Central memory CD8-positive, alpha-beta T cell (primary cell): Measurements from ENCODE around the gene ELAVL2.

Experiments
- ATAC-seq: fragments of 150-1000 bp; cut with Tn5 transposase; replicated peaks from 2 replicates; pipeline ENCODE4 v1.10.0; 2022; ENCODE audit warnings: mild to moderate bottlenecking, moderate FRiP score, moderate number of reproducible peaks; ENCODE audit not compliant: poor library complexity, severe bottlenecking; ENCODE audit errors: extremely low read depth
- DNase-seq, 2 donors: peaks; one replicate each; pipeline ENCODE4 v3.0.0; 2021; ENCODE audit warnings: low spot score in 2 of 2
- H3K27ac Mint-ChIP-seq: one replicate; pipeline ENCODE4 v1.8.0; 2022; ENCODE audit warnings: low read depth, mild to moderate bottlenecking, moderate library complexity, mixed read lengths
- H3K27me3 Mint-ChIP-seq: one replicate; pipeline ENCODE4 v1.8.0; 2022; ENCODE audit warnings: mixed read lengths
- H3K36me3 Mint-ChIP-seq: one replicate; pipeline ENCODE4 v1.8.0; 2022; ENCODE audit warnings: mild to moderate bottlenecking, moderate library complexity, mixed read lengths; ENCODE audit not compliant: insufficient read depth
- H3K4me1 Mint-ChIP-seq: one replicate; pipeline ENCODE4 v1.8.0; 2022; ENCODE audit warnings: mixed read lengths
- H3K4me3 Mint-ChIP-seq: one replicate; pipeline ENCODE4 v1.8.0; 2022; ENCODE audit warnings: mild to moderate bottlenecking, moderate library complexity, mixed read lengths
- H3K9me3 Mint-ChIP-seq: one replicate; pipeline ENCODE4 v1.8.0; 2022; ENCODE audit warnings: mixed read lengths

ELAVL2 gene

GRCh38 chr9:23826120-23826629 lies at the start of gene ELAVL2:
ELAVL2 (minus strand) TSS chr9:23826240; CDS start chr9:23762234, 64,006 bp downstream.
- Mint-ChIP-seq H3K27me3 (peaks cover 19% of the 10 kb centered on the region), H3K36me3 (peaks cover 2% of the 10 kb centered on the region), H3K4me1 (no peaks in the 10 kb centered on the region), H3K27ac (no peak within 1 kb of the TSS), H3K9me3 (peaks cover under 1% of the 10 kb centered on the region), H3K4me3 (no peak within 1 kb of the TSS)
- DNase-seq (no peak), ATAC-seq (no peak)

GRCh38 chr9:23858234-23858633 lies 32.2 kb upstream of the ELAVL2 start:
- no peaks in the 10 kb centered on the region for H3K4me1 Mint-ChIP-seq
- H3K36me3 Mint-ChIP-seq: no peaks in the 10 kb centered on the region
- no peak for DNase-seq
- H3K4me3 Mint-ChIP-seq: no peak overlapping the region
- ATAC-seq: no peak
- no peaks in the 10 kb centered on the region for H3K27me3 Mint-ChIP-seq
- H3K27ac Mint-ChIP-seq: no peak overlapping the region
- H3K9me3 Mint-ChIP-seq: peaks cover 26% of the 10 kb centered on the region

- ATAC-seq (no peak), DNase-seq (no peak)
- H3K9me3 Mint-ChIP-seq: peaks cover 24% of the 10 kb centered on the region
- no peaks in the 10 kb centered on the region for H3K36me3 Mint-ChIP-seq
- peaks cover 4% of the 10 kb centered on the region for H3K4me1 Mint-ChIP-seq
- H3K27ac Mint-ChIP-seq: no peak overlapping the region
- H3K27me3 Mint-ChIP-seq: peaks cover 10% of the 10 kb centered on the region
- H3K4me3 Mint-ChIP-seq: no peak overlapping the region
These were observed 30.0 kb upstream of the ELAVL2 start for GRCh38 chr9:23855873-23856604.

- Mint-ChIP-seq H3K27ac (no peak overlapping the region), H3K4me3 (no peak overlapping the region), H3K4me1 (peaks cover 4% of the 10 kb centered on the region), H3K36me3 (no peaks in the 10 kb centered on the region), H3K9me3 (peaks cover 28% of the 10 kb centered on the region), H3K27me3 (peaks cover 10% of the 10 kb centered on the region)
- ATAC-seq: no peak
- no peak for DNase-seq
These were observed 24.9 kb upstream of the ELAVL2 start for GRCh38 chr9:23850690-23851629.

- H3K9me3 Mint-ChIP-seq: peaks cover 26% of the 10 kb centered on the region
- DNase-seq (no peak), ATAC-seq (no peak)
- peaks cover 10% of the 10 kb centered on the region for H3K27me3 Mint-ChIP-seq
- H3K4me3 Mint-ChIP-seq: no peak overlapping the region
- H3K36me3 Mint-ChIP-seq: no peaks in the 10 kb centered on the region
- peaks cover 4% of the 10 kb centered on the region for H3K4me1 Mint-ChIP-seq
- H3K27ac Mint-ChIP-seq: no peak overlapping the region
These were observed 24.2 kb upstream of the ELAVL2 start for GRCh38 chr9:23850242-23850689.

- ATAC-seq (no peak), DNase-seq (no peak)
- H3K27ac Mint-ChIP-seq: no peak overlapping the region
- peaks cover 4% of the 10 kb centered on the region for H3K4me1 Mint-ChIP-seq
- H3K36me3 Mint-ChIP-seq: no peaks in the 10 kb centered on the region
- peaks cover 10% of the 10 kb centered on the region for H3K27me3 Mint-ChIP-seq
- H3K9me3 Mint-ChIP-seq: peaks cover 26% of the 10 kb centered on the region
- no peak overlapping the region for H3K4me3 Mint-ChIP-seq
These were observed 23.5 kb upstream of the ELAVL2 start for GRCh38 chr9:23849379-23850035.

GRCh38 chr9:23842565-23843129 lies 16.6 kb upstream of the ELAVL2 start:
- Mint-ChIP-seq H3K27ac (no peak overlapping the region), H3K9me3 (peaks cover 6% of the 10 kb centered on the region), H3K36me3 (no peaks in the 10 kb centered on the region), H3K4me1 (no peaks in the 10 kb centered on the region), H3K27me3 (no peaks in the 10 kb centered on the region), H3K4me3 (no peak overlapping the region)
- ATAC-seq (no peak), DNase-seq (no peak)

- Mint-ChIP-seq H3K9me3 (peaks cover 16% of the 10 kb centered on the region), H3K4me1 (no peaks in the 10 kb centered on the region), H3K27me3 (no peaks in the 10 kb centered on the region), H3K36me3 (no peaks in the 10 kb centered on the region), H3K4me3 (no peak overlapping the region), H3K27ac (no peak overlapping the region)
- ATAC-seq (no peak), DNase-seq (no peak)
These were observed 15.3 kb upstream of the ELAVL2 start for GRCh38 chr9:23841304-23841703.

GRCh38 chr9:23837038-23837437 lies 11.0 kb upstream of the ELAVL2 start:
- ATAC-seq (no peak), DNase-seq (no peak)
- no peak overlapping the region for H3K4me3 Mint-ChIP-seq
- H3K27me3 Mint-ChIP-seq: no peaks in the 10 kb centered on the region
- no peaks in the 10 kb centered on the region for H3K4me1 Mint-ChIP-seq
- H3K27ac Mint-ChIP-seq: no peak overlapping the region
- H3K36me3 Mint-ChIP-seq: no peaks in the 10 kb centered on the region
- peaks cover 11% of the 10 kb centered on the region for H3K9me3 Mint-ChIP-seq

GRCh38 chr9:23830929-23831730 lies 5.1 kb upstream of the ELAVL2 start:
- Mint-ChIP-seq H3K36me3 (no peaks in the 10 kb centered on the region), H3K27ac (no peak overlapping the region), H3K27me3 (peaks cover 19% of the 10 kb centered on the region), H3K4me1 (no peaks in the 10 kb centered on the region), H3K9me3 (peaks cover 9% of the 10 kb centered on the region), H3K4me3 (no peak overlapping the region)
- DNase-seq: no peak
- ATAC-seq: no peak

GRCh38 chr9:23830476-23830805 lies 4.4 kb upstream of the ELAVL2 start:
- Mint-ChIP-seq H3K36me3 (no peaks in the 10 kb centered on the region), H3K27me3 (peaks cover 19% of the 10 kb centered on the region), H3K9me3 (peaks cover 9% of the 10 kb centered on the region), H3K27ac (no peak overlapping the region), H3K4me1 (no peaks in the 10 kb centered on the region), H3K4me3 (no peak overlapping the region)
- ATAC-seq (no peak), DNase-seq (no peak)
